GM10266 (cell line): Measurements from ENCODE around the gene COX5A.
"Not testable (repeated sequence)": the region's sequence is repeated elsewhere in the genome, so short reads cannot be mapped to it uniquely, and the experiment has no call there.

Experiments used
- DNase-seq: peaks from one replicate; pipeline ENCODE4 v3.0.0; 2012; ENCODE audit errors: extremely low spot score
- CTCF ChIP-seq: IDR thresholded peaks from 2 replicates; pipeline ENCODE4 v1.5.1; 2012; ENCODE audit warnings: mild to moderate bottlenecking, low read depth; ENCODE audit not compliant: control insufficient read depth, insufficient read depth; ENCODE audit errors: missing control alignments

Gene COX5A

GRCh38 chr15:74933573-74933972 lies 4.3 kb downstream of the COX5A start:
- DNase-seq, result no peak
- no peak for TF ChIP-seq CTCF

- TF ChIP-seq CTCF, result no peak
These were observed 9.1 kb downstream of the COX5A start for GRCh38 chr15:74928771-74929198.

GRCh38 chr15:74924525-74924924 lies 13.3 kb downstream of the COX5A start:
- TF ChIP-seq CTCF, result no peak
- no peak for DNase-seq

More at GRCh38 chr15:74928771-74929198, 9.1 kb downstream of the COX5A start:
- no peak for DNase-seq

GRCh38 chr15:74920456-74920855 lies 17.4 kb downstream of the COX5A start:
- TF ChIP-seq CTCF, result no peak
- DNase-seq, result no peak

GRCh38 chr15:74917676-74918075 lies 20.2 kb downstream of the COX5A start:
- no peak for DNase-seq
- no peak for TF ChIP-seq CTCF

GRCh38 chr15:74913799-74914198 lies 24.1 kb downstream of the COX5A start:
- DNase-seq, result not testable (repeated sequence)

- TF ChIP-seq CTCF, result no peak
- DNase-seq, result no peak
These were observed 24.8 kb downstream of the COX5A start for GRCh38 chr15:74913041-74913440.

GRCh38 chr15:74908635-74909034 lies 29.2 kb downstream of the COX5A start:
- no peak for DNase-seq
- no peak for TF ChIP-seq CTCF
